A549 treated with Hydrocortisone at 1 μM for 4 hours (cell line): Measurements from ENCODE around the gene TLX2. TPM values are rescaled to one million over a fixed set of nuclear protein-coding genes. Genes with fewer than 3 reads are reported as not detected.

ENCODE experiments used
- total RNA-seq: library from RNA; stranded (reverse); fragments of 200-300 nt; extraction: Qiagen RNA extraction; gene quantifications from 5 replicates; pipeline ENCODE4 v1.2.3, GENCODE V29; 2022

TLX2 gene
- total RNA-seq: 0.08 to 0.35 TPM (median 0.27 TPM) in 5 replicates

GRCh38 chr2:74514368-74515270 is at the start of gene TLX2:
TSS of gene TLX2 (plus strand) at chr2:74514450. CDS start at chr2:74514807, 357 bp downstream.

GRCh38 chr2:74472086-74472944 is 41.9 kb upstream of the TLX2 start, which contains the start of gene MRPL53:
TSS of gene MRPL53 (minus strand) at chr2:74472680. CDS start at chr2:74472660, 20 bp downstream.

GRCh38 chr2:74482801-74483674 is 31.2 kb upstream of the TLX2 start, which contains the start of the genes CCDC142 and TTC31:
TSS of gene CCDC142 (minus strand) at chr2:74482998. CDS start at chr2:74482837, 161 bp downstream.
TSS of gene TTC31 (plus strand) at chr2:74483081. CDS start at chr2:74483096, 15 bp downstream.

GRCh38 chr2:74499267-74499939 is 14.8 kb upstream of the TLX2 start, which contains the start of gene LBX2:
TSS of gene LBX2 (minus strand) at chr2:74499603. CDS start at chr2:74499537, 66 bp downstream.

GRCh38 chr2:74507145-74507925 is 6.9 kb upstream of the TLX2 start, which contains the start of gene PCGF1:
TSS of gene PCGF1 (minus strand) at chr2:74507695. CDS start at chr2:74507668, 27 bp downstream.

GRCh38 chr2:74525717-74526648 is 11.7 kb downstream of the TLX2 start, which contains the start of gene DQX1:
TSS of gene DQX1 (minus strand) at chr2:74526231. CDS start at chr2:74525729, 502 bp downstream.

GRCh38 chr2:74529357-74530238 is 15.3 kb downstream of the TLX2 start, which contains the start of the genes AUP1 and HTRA2:
TSS of gene AUP1 (minus strand) at chr2:74529706. CDS start at chr2:74529629, 77 bp downstream.
TSS of gene HTRA2 (plus strand) at chr2:74529933. CDS start at chr2:74530007, 74 bp downstream.

GRCh38 chr2:74553892-74554819 is 39.9 kb downstream of the TLX2 start, which contains the start of the genes DOK1 and LOXL3:
TSS of gene DOK1 (plus strand) at chr2:74554720. CDS start at chr2:74554755, 35 bp downstream.
TSS of gene LOXL3 (minus strand) at chr2:74553942. CDS start at chr2:74552634, 1,308 bp downstream.

Other genes with a start within 250 kb of the TLX2 start
- gene SLC4A5, start 171.0 kb upstream of the TLX2 start, total RNA-seq: 0.31 to 0.47 TPM (median 0.42 TPM) in 5 replicates
- gene DCTN1, start 134.1 kb upstream of the TLX2 start, total RNA-seq: 120 to 153 TPM (median 146 TPM) in 5 replicates
- gene C2orf81, start 92.8 kb upstream of the TLX2 start, total RNA-seq: 3.0 to 3.5 TPM (median 3.1 TPM) in 5 replicates
- gene WDR54, start 92.7 kb upstream of the TLX2 start, total RNA-seq: 78.4 to 89.5 TPM (median 88.9 TPM) in 5 replicates
- gene RTKN, start 72.5 kb upstream of the TLX2 start, total RNA-seq: 20.2 to 26.0 TPM (median 21.9 TPM) in 5 replicates
- 44.8 to 56.4 TPM (median 51.5 TPM) in 5 replicates for gene INO80B, start 59.4 kb upstream of the TLX2 start, total RNA-seq
- gene WBP1, start 56.0 kb upstream of the TLX2 start, total RNA-seq: 55.6 to 85.5 TPM (median 80.0 TPM) in 5 replicates
- gene MOGS, start 49.1 kb upstream of the TLX2 start, total RNA-seq: 47.8 to 53.0 TPM (median 51.0 TPM) in 5 replicates
- 84.4 to 153 TPM (median 139 TPM) in 5 replicates for gene MRPL53, start 41.8 kb upstream of the TLX2 start, total RNA-seq
- 10.5 to 14.8 TPM (median 13.4 TPM) in 5 replicates for gene CCDC142, start 31.5 kb upstream of the TLX2 start, total RNA-seq
- 14.4 to 17.7 TPM (median 16.2 TPM) in 5 replicates for gene TTC31, start 31.4 kb upstream of the TLX2 start, total RNA-seq
- 2.4 to 4.3 TPM (median 3.6 TPM) in 5 replicates for gene LBX2, start 14.8 kb upstream of the TLX2 start, total RNA-seq
- 30.9 to 37.4 TPM (median 34.0 TPM) in 5 replicates for gene PCGF1, start 6.8 kb upstream of the TLX2 start, total RNA-seq
- 0.03 to 0.10 TPM (median 0.07 TPM) in 4 of 5 replicates, not detected in the other for gene DQX1, start 11.8 kb downstream of the TLX2 start, total RNA-seq
- gene AUP1, start 15.3 kb downstream of the TLX2 start, total RNA-seq: 199 to 248 TPM (median 238 TPM) in 5 replicates
- 37.9 to 42.6 TPM (median 40.5 TPM) in 5 replicates for gene HTRA2, start 15.5 kb downstream of the TLX2 start, total RNA-seq
- gene LOXL3, start 39.5 kb downstream of the TLX2 start, total RNA-seq: 0.28 to 0.57 TPM (median 0.40 TPM) in 5 replicates
- gene DOK1, start 40.3 kb downstream of the TLX2 start, total RNA-seq: 4.1 to 5.3 TPM (median 4.2 TPM) in 5 replicates
- 0.03 TPM in 1 of 5 replicates, not detected in the others for gene M1AP, start 133.9 kb downstream of the TLX2 start, total RNA-seq
- gene SEMA4F, start 139.8 kb downstream of the TLX2 start, total RNA-seq: 9.2 to 12.6 TPM (median 11.9 TPM) in 5 replicates